Measurements from ENCODE around the gene ISCA2.

Gene ISCA2

DNA sequence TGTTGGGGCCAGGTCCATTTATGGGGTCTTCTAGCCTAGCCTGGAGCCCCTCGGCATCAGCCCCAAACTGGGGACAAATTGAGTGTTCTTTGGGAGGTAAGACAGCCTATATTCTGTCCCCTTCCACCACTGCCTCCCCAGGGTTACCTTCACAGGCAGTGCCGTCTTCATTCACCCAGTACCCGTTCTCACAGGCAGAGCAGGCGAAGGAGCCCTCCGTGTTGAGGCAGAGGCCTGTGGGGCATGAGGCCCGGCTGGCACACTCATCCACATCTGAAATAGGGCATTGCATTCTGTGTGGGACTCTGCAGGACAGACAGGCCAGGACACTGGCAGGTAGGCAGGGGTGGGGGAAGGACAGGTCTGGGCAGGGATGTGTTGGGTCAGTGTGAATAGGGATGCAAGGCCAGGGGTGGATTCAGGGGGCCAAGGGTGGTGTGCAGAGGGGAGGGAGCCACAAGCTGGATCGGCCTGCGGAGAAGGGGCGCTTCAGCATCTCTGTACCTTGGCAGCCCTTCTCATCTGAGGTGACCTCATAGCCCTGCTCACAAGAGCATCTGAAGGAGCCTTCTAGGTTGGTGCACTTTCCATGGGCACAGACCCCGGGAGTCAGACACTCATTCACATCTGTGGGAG lies 16.1 kb downstream of the ISCA2 start:
- DNase-seq: no peak

DNA sequence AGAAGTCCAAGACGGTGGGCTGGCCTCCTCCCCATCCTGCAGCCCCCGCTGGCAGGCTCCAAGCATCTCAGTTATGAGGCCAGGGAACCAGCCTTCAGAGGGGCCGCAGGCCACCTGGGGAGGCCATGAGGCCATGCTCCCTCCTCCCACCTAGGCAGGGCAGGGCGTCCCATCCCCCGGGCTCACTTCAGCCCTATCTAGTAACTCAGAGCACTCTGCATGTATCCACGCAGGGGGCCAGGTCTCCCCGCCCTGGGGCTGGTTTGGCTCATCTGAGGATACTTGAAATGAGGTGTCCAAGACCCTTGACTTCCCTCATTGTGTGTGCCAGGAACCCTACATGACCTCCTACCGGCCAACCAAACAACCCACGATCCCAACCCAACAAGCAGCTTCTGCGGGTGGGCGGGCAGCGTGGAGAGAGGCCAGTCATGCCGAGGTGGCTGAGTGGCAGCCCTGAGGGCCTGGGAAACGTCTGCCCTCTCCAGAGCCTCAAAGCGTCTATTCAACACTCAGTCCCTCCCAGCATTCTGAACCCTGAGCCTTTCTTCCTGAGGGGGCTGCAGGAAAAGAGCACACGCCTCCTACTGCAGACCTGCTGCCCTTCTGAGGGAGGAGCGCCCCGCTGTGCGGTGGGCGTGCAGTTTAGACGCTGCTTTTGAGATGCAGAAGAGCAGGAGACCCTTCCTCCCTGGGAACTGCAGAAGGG lies 16.8 kb downstream of the ISCA2 start:
- DNase-seq: no peak

GRCh38 chr14:74510959-74511409 lies 17.4 kb downstream of the ISCA2 start:
- no peak for DNase-seq

GRCh38 chr14:74511966-74512830 lies 18.6 kb downstream of the ISCA2 start:
- DNase-seq: no peak

DNA sequence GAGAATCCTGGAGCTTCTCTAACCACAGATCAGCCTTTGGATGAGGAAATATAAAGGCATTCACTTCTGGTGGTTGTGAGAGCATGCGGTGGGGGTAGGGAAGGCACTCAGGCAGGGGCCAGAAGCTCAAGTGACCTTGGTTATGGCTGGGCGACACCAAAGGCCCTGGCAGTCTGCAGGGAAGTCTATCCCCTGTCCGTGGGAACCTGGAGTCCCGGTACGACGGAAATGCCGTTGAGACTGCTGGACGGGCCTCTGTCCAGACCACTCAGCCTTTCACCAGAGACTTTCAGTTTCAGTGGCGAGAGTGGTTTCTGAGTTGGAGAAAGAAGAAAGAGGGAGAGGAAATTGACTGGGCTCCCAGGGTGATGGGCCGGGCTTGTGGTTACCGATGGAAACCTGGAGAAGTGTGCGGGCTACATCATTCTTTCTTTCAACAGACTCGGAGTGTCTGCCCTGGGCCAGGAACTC lies 20.9 kb downstream of the ISCA2 start:
- DNase-seq: no peak

DNA sequence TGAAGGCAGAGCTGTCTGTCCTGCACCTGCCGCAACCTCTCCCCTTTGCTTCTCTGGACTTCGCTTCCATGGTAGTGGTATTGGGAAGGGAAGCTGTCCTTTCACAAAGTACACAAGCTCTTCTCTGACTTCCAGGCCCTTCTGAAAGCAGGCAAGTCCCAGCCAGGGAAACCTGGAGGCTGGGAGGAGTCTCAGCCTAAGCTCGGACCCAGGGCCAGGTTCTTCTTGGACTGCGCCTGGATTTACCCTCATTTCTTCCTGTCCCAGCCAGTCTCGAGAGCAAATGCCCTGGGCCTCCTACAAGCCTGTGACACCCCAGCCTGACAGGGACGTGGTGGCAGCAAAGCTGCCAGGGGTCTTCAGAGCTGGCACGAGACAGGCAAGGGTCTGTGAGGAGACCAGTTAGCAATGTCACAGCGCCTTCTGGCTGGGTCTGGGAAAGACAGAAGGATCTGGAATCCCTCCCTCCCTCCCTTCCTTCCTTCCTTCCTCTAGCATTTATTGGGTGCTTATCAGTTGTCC lies 22.4 kb downstream of the ISCA2 start:
- no peak for DNase-seq

GRCh38 chr14:74516451-74517160 lies 23.0 kb downstream of the ISCA2 start:
- DNase-seq: no peak

- no peak for DNase-seq
Measured at GRCh38 chr14:74517731-74518130, 24.2 kb downstream of the ISCA2 start.

DNA sequence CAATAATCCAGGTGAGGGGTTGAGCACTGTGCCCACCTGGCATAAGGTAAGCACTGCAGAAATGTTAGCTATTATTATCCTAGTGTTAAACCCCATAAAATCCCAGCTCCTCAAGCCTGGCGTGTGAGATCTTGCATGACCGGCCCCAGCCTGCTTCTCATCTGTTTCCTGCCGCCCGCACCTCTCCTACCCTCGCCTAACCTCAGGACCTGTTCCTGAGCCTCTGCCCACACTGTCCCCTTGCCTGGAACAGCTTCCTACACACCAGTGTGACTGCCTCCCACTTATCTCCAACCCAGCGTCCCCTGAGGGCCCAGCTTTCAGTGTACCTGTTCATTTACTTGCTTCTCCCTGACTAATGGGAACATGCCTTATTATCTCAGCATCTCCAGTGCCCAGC lies 24.7 kb downstream of the ISCA2 start:
- no peak for DNase-seq

DNA sequence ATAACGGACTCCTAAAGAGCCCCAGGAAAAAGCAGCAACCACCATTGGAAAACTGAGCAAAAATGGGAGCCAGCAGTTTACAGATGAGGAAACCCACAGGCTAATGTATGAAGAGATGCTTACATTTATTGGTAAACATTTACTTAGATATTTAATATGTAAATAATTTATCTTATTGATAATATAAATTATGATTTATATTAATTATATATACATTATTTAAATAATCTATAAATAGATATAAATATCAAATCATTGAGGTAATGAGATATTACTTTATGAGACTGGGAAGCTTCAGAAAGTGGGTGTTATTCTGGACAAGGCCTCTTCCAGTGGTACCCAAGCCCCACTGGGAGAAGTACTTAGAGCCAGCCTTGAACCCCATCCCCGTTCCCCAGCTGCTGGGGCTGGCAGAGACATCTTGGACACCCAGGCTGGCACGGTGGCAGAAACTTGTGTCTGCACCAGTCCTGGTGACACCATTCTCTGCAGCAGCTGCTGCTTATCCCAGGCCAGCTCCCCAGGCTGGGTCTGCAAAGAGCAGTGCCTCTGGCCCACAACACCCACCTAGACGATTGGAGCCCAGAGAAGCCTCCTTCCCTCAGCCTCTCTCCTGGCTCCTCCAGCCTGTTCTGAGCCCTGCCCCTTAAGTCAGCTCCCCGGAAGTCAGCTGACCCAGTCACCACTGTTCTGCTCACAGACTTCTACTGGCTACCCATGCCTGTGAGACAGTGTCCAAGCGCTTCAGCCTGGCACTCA lies 25.9 kb downstream of the ISCA2 start:
- no peak for DNase-seq

DNA sequence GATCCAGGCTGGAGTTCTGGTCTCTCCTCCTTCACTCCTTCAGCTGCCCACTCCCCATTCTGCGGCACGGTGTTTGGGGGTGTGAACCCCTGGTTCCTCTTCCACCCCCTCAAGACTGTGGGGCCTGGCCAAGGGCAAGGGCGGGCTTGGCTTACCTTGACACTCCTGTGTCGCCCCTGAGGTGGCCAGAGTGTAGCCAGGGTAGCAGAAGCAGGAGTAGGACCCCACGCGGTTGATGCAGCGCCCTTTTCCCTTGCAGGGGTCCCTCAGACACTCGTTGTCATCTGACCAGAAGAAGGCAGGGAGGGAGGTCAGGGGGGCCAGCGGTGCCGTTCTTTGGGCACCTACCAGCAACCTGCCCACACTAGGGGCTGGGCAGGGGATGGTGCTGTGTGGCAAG lies 28.2 kb downstream of the ISCA2 start:
- DNase-seq: no peak

DNA sequence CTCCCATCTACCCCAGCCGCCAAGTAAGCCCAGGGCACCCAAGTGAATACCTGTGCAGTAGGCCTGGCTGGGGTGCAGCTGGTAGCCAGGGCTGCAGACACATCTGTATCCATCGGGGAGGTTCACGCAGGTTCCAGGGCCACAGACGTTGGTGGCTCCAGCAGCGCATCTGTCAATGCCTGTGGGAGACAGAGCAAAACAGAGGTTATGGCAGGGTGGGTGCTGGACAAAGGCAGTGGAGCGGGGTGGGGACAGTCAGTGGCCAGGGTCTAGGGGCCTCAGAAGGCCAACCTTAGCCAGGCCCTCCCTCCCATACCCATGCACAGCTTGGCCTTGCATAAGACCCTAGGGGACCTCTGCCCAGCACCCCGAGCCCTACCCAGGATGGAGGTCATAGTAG lies 29.2 kb downstream of the ISCA2 start:
- no peak for DNase-seq

DNA sequence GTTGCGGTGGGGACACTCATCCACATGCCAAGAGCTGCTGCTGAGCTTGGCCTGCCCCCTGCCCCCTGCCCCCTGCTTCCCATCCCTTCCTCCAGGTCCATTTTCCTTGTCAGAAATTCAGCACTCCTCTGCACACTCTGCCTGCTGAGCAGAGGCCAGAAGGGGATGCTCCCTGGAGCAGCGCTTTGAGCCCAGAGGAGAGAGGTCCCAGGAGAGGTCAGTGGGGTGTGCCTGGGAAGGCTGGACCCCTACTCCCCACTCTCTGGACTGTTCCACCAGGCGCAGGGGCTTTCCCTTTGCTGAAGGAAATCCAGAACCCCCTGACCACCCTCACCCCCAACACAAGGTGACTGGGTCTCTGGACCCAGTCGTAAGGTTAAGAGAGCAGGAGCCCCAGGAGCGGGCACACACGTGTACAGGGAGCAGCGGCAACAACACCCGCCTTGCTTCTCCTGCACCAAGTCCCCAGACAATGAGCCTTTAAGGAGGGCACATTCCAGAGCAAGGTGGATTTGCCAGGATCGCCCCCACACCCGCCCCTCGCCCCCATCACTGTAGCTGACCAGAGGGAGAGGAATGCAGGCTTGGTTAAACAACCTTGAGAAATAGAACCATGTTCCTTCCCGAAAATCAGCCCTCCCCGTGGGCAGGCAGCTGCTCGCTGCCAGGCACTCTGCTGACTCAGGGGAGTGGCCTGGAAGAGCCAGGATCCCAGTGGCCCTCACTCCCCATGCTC lies 30.7 kb downstream of the ISCA2 start:
- no peak for DNase-seq

GRCh38 chr14:74524812-74525135 lies 31.2 kb downstream of the ISCA2 start:
- DNase-seq: no peak

GRCh38 chr14:74525361-74525851 lies 31.8 kb downstream of the ISCA2 start:
- no peak for DNase-seq

DNA sequence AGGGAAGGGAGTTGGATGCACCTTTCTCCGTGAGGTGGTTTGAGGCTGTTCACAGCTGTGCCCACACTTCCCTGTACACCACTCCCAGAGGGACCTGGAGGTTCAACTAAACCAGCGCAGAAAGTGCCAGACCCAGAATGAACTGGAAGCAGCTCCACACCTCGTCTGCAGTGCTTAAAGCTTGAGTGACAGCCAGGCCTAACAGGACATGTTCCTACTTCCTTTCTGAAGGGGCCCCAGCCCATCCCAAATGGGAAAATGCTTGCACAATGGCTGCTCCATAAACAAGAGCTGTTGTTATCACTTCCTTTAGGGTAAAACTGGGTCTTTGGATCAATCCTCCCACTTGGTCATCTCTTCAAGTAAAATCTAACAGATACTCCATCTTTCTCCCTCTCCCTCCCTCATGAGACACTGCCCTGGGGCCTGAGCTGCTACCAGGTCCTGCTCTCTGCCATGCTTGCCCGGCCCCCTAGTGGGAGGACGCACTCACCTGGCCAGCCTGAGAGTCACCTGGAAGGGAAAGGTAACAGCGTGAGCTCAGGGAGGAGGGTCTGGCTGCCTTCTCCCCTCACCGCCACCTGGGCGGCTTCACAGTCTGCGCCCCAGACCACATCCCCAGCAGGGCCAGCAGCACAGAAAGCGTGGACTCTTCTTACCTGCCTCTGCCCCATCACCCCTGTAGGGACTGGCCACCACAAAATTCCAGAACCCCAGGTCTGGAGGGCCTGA lies 33.5 kb downstream of the ISCA2 start:
- DNase-seq: no peak

GRCh38 chr14:74527736-74528280 lies 34.2 kb downstream of the ISCA2 start:
- no peak for DNase-seq

DNA sequence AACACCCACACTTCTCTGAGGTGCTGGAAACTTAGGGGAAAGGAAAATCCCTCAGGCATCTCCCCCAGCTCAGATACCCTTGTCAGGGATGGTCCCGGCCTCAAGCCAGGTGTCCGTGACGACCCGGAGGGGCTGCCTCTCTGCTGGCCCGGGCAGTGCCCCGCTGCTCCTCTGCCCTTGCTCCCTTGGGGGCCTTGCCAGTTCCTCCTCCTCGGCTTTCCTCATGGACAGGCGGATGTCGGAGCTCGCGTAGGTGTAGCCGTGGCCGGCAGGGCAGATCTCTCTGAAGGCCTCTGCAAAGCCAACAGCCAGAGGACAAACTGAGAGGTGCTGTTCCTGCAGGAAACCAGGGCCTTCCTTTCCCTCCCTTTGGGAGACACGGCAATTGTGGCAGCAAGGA lies 34.8 kb downstream of the ISCA2 start:
- DNase-seq: no peak

DNA sequence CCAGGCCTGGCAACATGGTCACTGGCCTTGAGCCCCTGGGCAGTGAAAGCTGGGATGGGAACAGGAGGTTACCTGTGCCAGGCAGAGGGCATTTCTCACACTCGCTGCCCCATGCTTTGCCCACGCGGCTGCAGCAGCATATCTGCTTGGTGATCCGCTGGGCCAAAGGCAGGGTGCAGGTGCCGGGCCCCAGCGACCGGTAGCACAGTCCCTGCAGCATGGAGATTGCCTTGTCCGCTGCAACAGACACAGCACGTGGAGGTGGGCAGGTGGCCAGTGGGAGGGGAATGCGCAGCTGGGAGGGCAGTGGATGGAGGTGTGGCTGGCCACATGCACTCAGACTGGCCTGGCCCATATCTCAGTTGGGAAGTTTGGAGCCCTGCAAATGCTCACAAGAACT lies 35.3 kb downstream of the ISCA2 start:
- DNase-seq: no peak

GRCh38 chr14:74531006-74531405 lies 37.4 kb downstream of the ISCA2 start:
- no peak for DNase-seq

Data from stimulated activated CD4-positive, alpha-beta T cell treated with anti-CD3 and anti-CD28 coated beads, Interleukin-2, amount 100 ng/mL, for 48 hours (primary cell).